IMR-90 (cell line): Measurements from ENCODE around the gene B3GALT6. TPM values are rescaled to one million over a fixed set of nuclear protein-coding genes. Genes with fewer than 3 reads are reported as not detected.

Experiments used
- ATAC-seq: fragments of 200-7000 bp; cut with Tn5 transposase; 2 replicates; pipeline ENCODE4 v1.9.1; 2020; ENCODE audit warnings: low read depth, mild to moderate bottlenecking, moderate library complexity
- BruUV-seq: library from RNA; stranded (reverse); fragments of 400-500 nt; replicated peaks from 2 replicates; lab custom pipeline; 2021; lab: Mats Ljungman, UMichigan
- CTCF ChIA-PET: fragments of 300-600 bp; formaldehyde crosslinking; extraction: SDS; loops from one replicate; lab custom pipeline; 2021; ENCODE audit warnings: antibody characterized with exemption; lab: Yijun Ruan, JAX
- POLR2A ChIA-PET: fragments of 300-600 bp; sonication (Branson Sonifier 250); formaldehyde crosslinking; loops from one replicate; lab custom pipeline; 2022; ENCODE audit warnings: antibody characterized with exemption; ENCODE audit not compliant: unreplicated experiment; lab: Charles Lee
- DNase-seq: peaks from one replicate; pipeline ENCODE4 v3.0.0; 2013
- H2AFZ ChIP-seq: replicated peaks from 2 replicates; pipeline ENCODE3; 2013; ENCODE audit warnings: low read length, mild to moderate bottlenecking; ENCODE audit not compliant: poor library complexity
- H2AK5ac ChIP-seq: 2 replicates; pipeline ENCODE4 v1.6.1; 2013; ENCODE audit warnings: low read depth, low read length, inconsistent platforms
- H2AK9ac ChIP-seq: replicated peaks from 2 replicates; pipeline ENCODE3; 2013; ENCODE audit warnings: mild to moderate bottlenecking, low read depth, low read length, moderate library complexity; ENCODE audit not compliant: poor library complexity
- H2BK120ac ChIP-seq: 2 replicates; pipeline ENCODE4 v1.6.1; 2013; ENCODE audit warnings: low read depth, low read length, inconsistent platforms
- H2BK15ac ChIP-seq: 3 replicates; pipeline ENCODE4 v1.6.1; 2013; ENCODE audit warnings: low read depth, low read length, inconsistent platforms
- H2BK20ac ChIP-seq: 2 replicates; pipeline ENCODE4 v1.6.1; 2013; ENCODE audit warnings: low read depth, mild to moderate bottlenecking, inconsistent platforms, low read length, moderate library complexity
- H2BK5ac ChIP-seq: 2 replicates; pipeline ENCODE4 v1.6.1; 2013; ENCODE audit warnings: mild to moderate bottlenecking, low read depth, low read length, inconsistent platforms; ENCODE audit not compliant: poor library complexity, severe bottlenecking
- H3K14ac ChIP-seq: replicated peaks from 2 replicates; pipeline ENCODE4 v1.6.1; 2013; ENCODE audit warnings: low read depth, low read length, inconsistent platforms
- H3K18ac ChIP-seq: 2 replicates; pipeline ENCODE4 v1.6.1; 2013; ENCODE audit warnings: low read depth, low read length, control low read depth
- H3K23ac ChIP-seq: 2 replicates; pipeline ENCODE4 v1.6.1; 2013; ENCODE audit warnings: low read depth, low read length, inconsistent platforms
- H3K27ac ChIP-seq: 2 replicates; pipeline ENCODE4 v1.5.1; 2013; ENCODE audit warnings: mild to moderate bottlenecking, control low read depth, low read length; ENCODE audit not compliant: insufficient read depth
- H3K27me3 ChIP-seq: 2 replicates; pipeline ENCODE4 v1.6.1; 2013; ENCODE audit warnings: low read length; ENCODE audit not compliant: control insufficient read depth, insufficient read depth
- H3K36me3 ChIP-seq: 2 replicates; pipeline ENCODE4 v1.6.1; 2013; ENCODE audit warnings: low read length, mixed read lengths; ENCODE audit not compliant: control insufficient read depth, insufficient read depth
- H3K4ac ChIP-seq: 2 replicates; pipeline ENCODE4 v1.6.1; 2013; ENCODE audit warnings: low read depth, low read length, inconsistent platforms
- H3K4me1 ChIP-seq: 2 replicates; pipeline ENCODE4 v1.6.1; 2013; ENCODE audit warnings: low read length, mixed read lengths; ENCODE audit not compliant: control insufficient read depth, insufficient read depth
- H3K4me2 ChIP-seq: 2 replicates; pipeline ENCODE4 v1.6.1; 2013; ENCODE audit warnings: low read depth, mild to moderate bottlenecking, control low read depth, low read length, moderate library complexity
- H3K4me3 ChIP-seq: 2 replicates; pipeline ENCODE4 v1.5.1; 2013; ENCODE audit warnings: low read depth, mild to moderate bottlenecking, control low read depth, low read length, moderate library complexity; ENCODE audit not compliant: insufficient read depth
- H3K56ac ChIP-seq: 2 replicates; pipeline ENCODE4 v1.6.1; 2013; ENCODE audit warnings: low read length, inconsistent platforms; ENCODE audit not compliant: insufficient read depth; ENCODE audit errors: extremely low read depth
- H3K79me1 ChIP-seq, 2 experiments: 2 replicates each; pipeline ENCODE4 v1.6.1; 2013; ENCODE audit warnings: low read length in 2 of 2, inconsistent platforms in 1 of 2, low read depth in 1 of 2
- H3K9ac ChIP-seq: 2 replicates; pipeline ENCODE4 v1.6.1; 2013; ENCODE audit warnings: low read depth, low read length, control low read depth
- H3K9me1 ChIP-seq: 2 replicates; pipeline ENCODE4 v1.6.1; 2013; ENCODE audit warnings: low read length, inconsistent platforms; ENCODE audit not compliant: insufficient read depth
- H3K9me3 ChIP-seq: 2 replicates; pipeline ENCODE4 v1.6.1; 2013; ENCODE audit warnings: low read length; ENCODE audit not compliant: control insufficient read depth, insufficient read depth
- H4K20me1 ChIP-seq: 2 replicates; pipeline ENCODE4 v1.6.1; 2013; ENCODE audit warnings: low read length, inconsistent platforms; ENCODE audit not compliant: insufficient read depth
- H4K5ac ChIP-seq: 2 replicates; pipeline ENCODE4 v1.6.1; 2013; ENCODE audit warnings: mild to moderate bottlenecking, low read depth, low read length, control low read depth
- H4K8ac ChIP-seq, 2 experiments: 2 replicates each; pipeline ENCODE4 v1.6.1; 2013; ENCODE audit warnings: low read depth in 2 of 2, low read length in 2 of 2, control low read depth in 1 of 2, inconsistent platforms in 1 of 2
- H4K91ac ChIP-seq: 2 replicates; pipeline ENCODE4 v1.6.1; 2013; ENCODE audit warnings: low read depth, low read length, inconsistent platforms; ENCODE audit not compliant: insufficient read depth
- MAFK ChIP-seq: IDR thresholded peaks from 2 replicates; pipeline ENCODE4 v1.6.1; 2012; ENCODE audit warnings: low read depth, low read length, improper control_type of control experiment
- POLR2A ChIP-seq: IDR thresholded peaks from 2 replicates; pipeline ENCODE4 v1.6.1; 2012; ENCODE audit warnings: mild to moderate bottlenecking, low read depth, low read length
- whole genome bisulfite sequencing, 2 experiments: methylation state at CpG; one replicate each; pipeline versions ENCODE4 v1.1.5 to v1.1.7; 2013; ENCODE audit warnings: missing lambda C conversion rate in 2 of 2; ENCODE audit not compliant: insufficient read length in 1 of 2; ENCODE audit errors: extremely low coverage in 2 of 2; 5-methylcytosine and 5-hydroxymethylcytosine counted together
- dilution Hi-C: fragments of 300-500 bp; cut with HindIII; formaldehyde crosslinking; loops from one replicate; pipeline ENCODE4 v1.14.3; 2018; ENCODE audit warnings: low sequenced_read_pairs; ENCODE audit not compliant: unreplicated experiment
- in situ Hi-C: fragments of 300-500 bp; cut with MboI; formaldehyde crosslinking; loops from 3 replicates; pipeline ENCODE4 v1.14.3; 2019; ENCODE audit warnings: low sequenced_read_pairs, inconsistent platforms, mixed read lengths
- intact Hi-C: fragments of 100-400 bp; cut with micrococcal nuclease; formaldehyde crosslinking; loops from 2 replicates; pipeline ENCODE4 v1.10.0; 2022
- polyA plus RNA-seq, 3 experiments: library from polyadenylated mRNA; depleted of rRNA; stranded (reverse); fragments of >200 nt; gene quantifications; 2 replicates each; pipeline ENCODE4 v1.2.3, GENCODE V29; 2012; ENCODE audit warnings: low replicate concordance in 1 of 3
- total RNA-seq: library from RNA; depleted of rRNA; stranded (reverse); fragments of >200 nt; gene quantifications from 2 replicates; pipeline ENCODE4 v1.2.3, GENCODE V29; 2012

Gene B3GALT6
- total and polyA plus RNA-seq, 2 of the 4 experiments (the other 2 are of a cell fraction) = 12.2 to 23.0 TPM

DNA sequence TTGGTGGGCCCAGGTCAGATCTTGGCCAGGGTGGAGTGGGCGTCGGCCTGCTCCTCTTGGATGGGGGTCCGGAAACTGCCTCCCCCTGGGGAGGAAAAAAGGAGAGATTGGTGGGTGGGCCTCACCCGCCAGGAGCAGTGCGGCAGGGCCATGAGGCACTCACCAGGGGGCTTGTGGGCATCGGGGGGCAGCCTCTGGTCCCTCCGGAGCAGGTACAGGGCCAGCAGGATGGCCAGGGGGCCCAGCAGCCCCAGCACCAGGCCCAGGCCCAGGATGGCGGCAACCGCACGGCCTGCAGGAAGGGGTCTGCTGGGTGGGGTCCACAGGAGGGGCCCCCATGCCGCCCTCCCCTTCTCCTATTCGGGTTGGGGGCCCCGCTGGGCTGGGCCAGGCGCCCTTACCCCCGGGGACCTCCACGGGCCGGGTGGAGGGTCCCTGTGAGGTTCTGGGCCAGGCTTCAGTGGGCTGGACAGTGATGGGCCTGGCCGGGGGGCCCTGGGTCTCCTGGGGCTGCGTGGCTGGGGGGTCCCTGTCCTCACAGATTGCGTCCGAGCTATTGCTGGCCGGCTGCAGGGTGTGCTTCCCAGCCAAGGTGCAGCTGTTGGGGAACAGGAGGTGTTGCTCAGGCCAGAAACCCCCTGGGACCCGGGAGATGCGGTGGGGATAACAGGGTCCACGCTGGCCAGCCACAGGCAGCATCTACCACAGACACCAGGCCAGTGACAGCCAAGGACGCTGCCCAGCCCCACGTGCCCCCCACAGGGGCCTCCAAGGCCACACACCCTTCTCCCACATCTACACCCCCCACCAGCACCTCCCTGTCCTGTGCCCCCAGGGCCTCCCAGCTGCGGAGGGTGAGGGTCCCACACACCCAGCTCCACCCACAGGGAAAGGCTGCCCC is 20.2 kb upstream of the B3GALT6 start:
- Histone ChIP-seq H2AK9ac (peak overlapping the region; percentile 24), H2AK5ac (no peak overlapping the region), H3K4ac (no peak overlapping the region), H3K14ac (no peak overlapping the region), H2AFZ (peak overlapping the region; percentile 21), H4K91ac (no peak overlapping the region), H3K23ac (no peak overlapping the region), H3K79me1 (0 out of 4 replicates have a peak, but pooled peaks cover 0 to 5% of the 10 kb centered on the region in 2 experiments), H3K18ac (no peak overlapping the region), H3K9ac (no peak overlapping the region), H3K27me3 (no peaks in the 10 kb centered on the region), H4K5ac (no peak overlapping the region), H2BK15ac (no peak overlapping the region), H3K4me2 (no peak overlapping the region), H3K4me1 (peaks cover 9% of the 10 kb centered on the region), H2BK20ac (no peak overlapping the region), H3K4me3 (no peak overlapping the region), H3K56ac (no peak overlapping the region), H3K9me3 (no peaks in the 10 kb centered on the region), H3K36me3 (peaks cover 10% of the 10 kb centered on the region), H2BK5ac (no peak overlapping the region), H4K8ac (no peak overlapping the region), H3K9me1 (no peaks in the 10 kb centered on the region), H3K27ac (no peak overlapping the region), H4K20me1 (peaks cover 8% of the 10 kb centered on the region), H2BK120ac (no peak overlapping the region)
- intact Hi-C loops = no loop called here
- ChIA-PET POLR2A (no interaction called here), CTCF (no interaction called here)
- dilution Hi-C loops = no loop called here
- no peak for ATAC-seq
- DNase-seq = no peak
- TF ChIP-seq POLR2A = no peak
- no peak for TF ChIP-seq MAFK
- in situ Hi-C loops = no loop called here
- 87% methylated on average over 12 of the region's 28 CpGs; no CpG with 5 or more reads in 1 of the 2 experiments for WGBS, 2 experiments
- BruUV-seq = no TSS peak
